CD4-positive, alpha-beta T cell treated with Interleukin-4 for 1 hour (primary cell): ENCODE data around the gene KIF11.

Experiments used
- DNase-seq, 2 donors: peaks; one replicate each; pipeline ENCODE4 v3.0.0-alpha.2; 2020 to 2022

Gene KIF11

DNA sequence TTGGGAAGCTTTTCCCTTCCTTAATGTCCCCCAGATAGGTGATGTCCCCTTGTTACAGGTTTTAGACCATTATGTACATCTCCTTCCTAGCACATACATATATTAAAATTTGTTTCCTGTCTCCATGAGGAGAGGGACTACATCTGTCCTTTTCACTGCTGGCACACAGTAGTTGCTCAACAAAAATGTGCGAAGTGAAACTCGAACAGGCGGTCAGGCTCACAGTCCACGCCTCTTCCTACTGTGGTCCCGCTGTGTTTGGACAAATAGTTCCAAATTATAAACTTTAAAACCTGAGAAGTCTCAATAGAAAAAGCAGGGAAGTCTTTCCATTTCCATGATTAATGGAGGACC is 95.6 kb downstream of the KIF11 start:
- DNase-seq: no peak

DNA sequence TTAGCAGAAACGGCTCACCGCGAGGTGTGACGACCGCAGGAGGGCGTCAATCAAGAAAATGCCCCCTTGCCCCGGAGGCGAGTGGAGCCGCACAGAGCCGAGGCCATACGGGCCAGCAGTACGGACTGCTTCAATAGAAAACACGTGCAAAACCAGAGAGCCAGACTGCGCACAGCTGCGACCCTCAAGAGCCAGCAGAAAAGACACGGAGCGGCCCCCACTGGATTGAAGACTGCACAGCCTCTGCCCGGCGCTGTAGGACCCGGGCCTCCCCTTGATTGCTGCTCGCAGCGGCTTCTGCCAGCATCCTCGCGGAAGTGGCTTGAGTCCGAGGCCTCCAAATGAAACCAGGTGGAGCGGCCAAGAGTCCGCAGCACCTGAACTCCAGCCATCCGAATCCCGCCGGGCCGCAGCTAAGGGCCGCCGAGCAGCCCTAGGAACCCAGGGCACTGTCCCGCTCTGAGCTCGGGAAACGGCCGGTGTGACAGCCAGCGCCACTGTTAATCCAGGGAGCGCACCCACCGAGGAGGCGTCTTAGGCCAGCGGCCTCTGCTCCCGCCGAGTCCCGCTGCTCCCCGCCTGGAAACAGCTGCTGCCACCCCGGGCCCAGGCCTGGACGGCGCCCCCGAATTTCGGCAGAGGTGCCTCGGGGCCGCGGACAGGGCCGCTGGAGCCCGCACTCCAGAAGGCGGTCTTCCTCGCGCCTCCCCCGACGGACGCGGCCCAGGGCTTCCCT is 96.2 kb downstream of the KIF11 start:
- peak in 1 of 2 donors; percentile 19 for DNase-seq

DNA sequence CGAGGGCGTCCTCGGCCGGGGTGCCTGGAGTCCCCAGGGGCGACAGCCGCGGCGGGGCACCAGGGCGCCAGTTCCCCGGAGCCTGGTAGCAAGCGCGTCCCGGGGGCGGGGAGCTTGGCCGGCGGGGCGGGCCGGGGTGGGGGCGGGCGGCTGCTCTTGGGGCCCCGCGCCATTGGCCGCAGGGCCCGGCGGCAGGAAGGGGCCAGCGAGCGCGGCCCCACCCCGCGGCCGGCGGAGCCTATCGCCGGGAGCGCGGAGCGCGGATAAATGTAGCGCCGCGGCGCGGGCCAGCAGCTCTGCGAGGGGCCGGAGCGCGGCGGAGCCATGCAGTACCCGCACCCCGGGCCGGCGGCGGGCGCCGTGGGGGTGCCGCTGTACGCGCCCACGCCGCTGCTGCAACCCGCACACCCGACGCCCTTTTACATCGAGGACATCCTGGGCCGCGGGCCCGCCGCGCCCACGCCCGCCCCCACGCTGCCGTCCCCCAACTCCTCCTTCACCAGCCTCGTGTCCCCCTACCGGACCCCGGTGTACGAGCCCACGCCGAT is 96.8 kb downstream of the KIF11 start, which contains the start of gene HHEX:
HHEX (plus strand) TSS at position 293 of the 548 bp plus-strand sequence; CDS start at position 325, 32 bp downstream.
- peak; percentile 44 to 72 for DNase-seq

DNA sequence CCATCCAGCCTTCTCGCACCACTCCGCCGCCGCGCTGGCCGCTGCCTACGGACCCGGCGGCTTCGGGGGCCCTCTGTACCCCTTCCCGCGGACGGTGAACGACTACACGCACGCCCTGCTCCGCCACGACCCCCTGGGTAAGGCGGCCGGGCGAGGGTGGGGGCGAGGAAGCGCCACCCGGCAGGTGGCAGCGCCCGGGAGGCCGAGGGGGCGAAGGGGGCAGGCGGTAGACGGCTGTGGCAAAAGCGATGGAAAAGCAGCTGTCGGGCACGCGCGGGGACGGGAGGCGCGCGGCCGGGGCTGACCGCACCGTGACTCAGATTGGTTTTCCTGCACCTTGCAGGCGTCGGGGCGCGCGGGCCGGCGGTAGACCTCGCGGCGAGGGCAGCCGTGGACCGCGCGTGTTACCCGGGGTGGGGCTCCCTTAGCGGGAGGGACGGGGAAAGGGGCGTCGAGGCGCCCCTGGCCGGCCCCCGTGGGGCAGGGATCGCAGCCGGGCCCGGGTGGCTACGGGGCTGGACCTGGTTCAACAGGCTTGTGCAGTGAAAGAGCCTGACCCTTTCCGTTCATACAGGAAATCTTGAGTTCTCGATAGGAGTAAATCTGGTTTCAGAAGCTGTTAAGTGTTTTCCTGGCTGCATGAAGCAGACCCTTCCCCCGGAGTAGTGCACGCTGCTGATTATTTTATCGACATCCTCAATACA is 97.4 kb downstream of the KIF11 start:
- peak; percentile 51 to 68 for DNase-seq

DNA sequence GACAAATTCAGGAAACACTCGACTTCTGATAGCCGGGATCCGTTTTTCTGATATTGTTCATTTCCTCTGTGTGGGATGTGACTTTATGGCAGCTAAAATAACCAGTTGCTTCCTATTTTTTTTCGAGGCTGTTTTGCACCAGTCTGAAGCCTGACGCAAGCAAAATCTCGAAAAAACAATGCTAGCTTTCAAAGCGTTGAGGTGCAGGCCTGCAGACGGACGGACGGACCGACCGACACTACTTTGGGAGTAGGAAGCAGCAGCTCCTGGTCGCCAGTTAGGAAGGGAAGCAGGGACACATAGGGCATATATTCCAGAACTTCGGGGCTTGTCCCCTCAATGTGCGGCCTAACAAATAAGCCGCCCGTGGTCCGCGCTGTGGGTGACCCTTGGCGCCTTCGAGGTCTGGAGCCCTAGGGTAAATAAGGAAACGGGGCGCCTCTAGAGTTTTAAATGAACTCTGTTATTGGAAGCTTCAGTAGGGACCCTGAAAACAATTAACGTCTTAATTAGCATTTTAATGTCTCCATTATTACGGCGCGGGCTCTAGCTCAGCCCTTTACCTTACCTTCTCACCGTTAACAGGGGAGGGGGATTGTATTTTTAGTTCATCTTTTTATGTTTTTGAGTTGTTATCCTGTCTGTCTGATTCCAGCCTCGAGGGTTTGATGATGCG is 98.1 kb downstream of the KIF11 start:
- DNase-seq: no peak

DNA sequence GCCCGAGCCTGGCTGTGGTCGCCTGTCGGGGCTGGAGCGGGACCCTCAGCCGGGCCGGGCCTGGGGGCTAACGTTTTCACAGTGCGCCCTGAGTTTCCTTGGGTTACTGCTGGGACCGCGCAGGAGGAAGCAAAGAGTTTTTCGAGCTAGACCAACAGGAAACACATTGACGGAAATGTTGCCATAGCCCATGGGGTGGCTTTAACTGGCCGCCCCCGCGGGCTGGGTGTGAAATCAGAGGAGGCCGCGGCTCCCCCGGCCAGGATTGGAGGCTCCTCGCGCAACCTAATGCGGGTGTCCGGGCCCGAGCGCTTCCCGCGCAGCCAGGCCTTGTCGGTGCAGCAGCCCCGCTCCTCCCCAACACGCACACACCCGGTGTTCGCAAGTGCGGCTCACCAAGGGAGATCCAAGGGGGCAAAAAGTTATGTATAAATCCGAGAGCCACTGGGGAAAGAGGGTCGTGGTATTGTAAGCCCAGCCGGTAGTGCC is 98.7 kb downstream of the KIF11 start:
- DNase-seq: peak in 1 of 2 donors; percentile 66

DNA sequence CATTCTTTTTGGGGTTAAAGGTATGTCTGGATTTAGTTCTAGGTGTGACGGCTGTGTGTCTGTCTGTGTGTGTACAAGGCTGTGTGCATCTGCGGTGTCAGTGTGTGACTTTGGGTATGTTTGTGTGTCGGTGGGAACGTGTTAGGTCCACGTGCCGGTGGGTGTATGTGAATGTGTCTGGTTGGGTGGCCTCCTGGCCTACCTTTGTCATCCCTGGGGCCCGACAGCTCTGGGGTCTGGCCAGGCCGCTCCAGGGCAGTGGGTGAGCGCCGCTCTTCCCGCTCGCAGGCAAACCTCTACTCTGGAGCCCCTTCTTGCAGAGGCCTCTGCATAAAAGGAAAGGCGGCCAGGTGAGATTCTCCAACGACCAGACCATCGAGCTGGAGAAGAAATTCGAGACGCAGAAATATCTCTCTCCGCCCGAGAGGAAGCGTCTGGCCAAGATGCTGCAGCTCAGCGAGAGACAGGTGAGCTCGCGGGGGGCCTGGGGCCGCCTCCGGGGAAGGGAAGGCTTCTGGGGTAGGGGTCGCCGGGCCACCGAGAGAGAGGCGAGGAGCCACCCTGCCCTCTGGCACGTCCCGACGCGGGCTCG is 99.2 kb downstream of the KIF11 start:
- DNase-seq: no peak

DNA sequence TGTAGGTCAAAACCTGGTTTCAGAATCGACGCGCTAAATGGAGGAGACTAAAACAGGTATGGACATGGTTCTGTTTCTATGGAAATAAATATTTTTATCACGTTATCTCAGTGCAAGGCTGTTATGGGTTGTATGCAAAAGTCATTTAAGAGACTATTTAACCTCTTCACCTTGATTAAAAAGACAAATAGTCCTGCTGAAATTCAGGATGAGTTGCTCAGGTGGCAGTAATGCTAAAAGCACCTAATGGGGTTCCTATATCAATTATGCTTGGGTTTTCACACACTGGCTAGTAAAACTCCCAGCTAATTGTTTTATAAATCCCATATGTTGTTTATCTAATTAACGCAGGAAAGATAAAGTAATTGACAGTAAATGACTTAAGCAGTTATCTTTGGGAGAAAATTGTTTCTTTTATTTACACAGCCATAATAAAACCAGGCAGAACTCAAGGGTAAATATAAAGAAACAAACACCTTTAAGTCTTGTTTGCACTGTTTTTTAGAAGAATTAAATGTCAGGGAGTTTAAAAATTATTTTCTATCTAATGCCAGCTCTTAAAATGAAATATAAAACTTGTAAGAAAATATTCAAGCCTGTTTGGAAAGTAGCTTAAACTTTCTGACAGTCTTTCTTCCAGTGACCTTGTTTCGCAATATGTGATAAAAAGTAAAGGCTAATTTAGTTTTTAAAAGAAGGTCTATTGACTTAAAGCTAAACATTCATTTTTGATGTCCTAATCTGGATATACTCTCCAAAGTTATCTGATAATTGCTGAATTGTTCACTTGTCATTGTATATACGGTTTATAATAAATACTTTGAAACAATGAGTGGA is 100.0 kb downstream of the KIF11 start:
- DNase-seq: no peak

DNA sequence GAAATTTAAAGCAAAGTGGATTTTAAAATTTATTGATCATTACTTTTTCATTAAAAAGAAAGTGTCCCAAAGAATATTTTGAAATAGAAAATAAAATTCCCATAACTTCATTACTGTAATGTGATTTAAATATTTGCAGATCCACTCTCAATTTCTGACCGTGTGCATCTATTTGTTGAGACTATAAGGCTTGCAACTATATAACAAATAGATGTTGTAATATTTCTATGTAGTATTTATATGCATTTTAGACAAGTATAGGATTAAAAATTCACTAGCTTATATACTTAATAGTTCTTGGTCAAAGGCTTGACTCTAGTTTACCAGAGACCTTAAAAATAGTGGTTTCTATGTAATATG is 100.6 kb downstream of the KIF11 start:
- no peak for DNase-seq

DNA sequence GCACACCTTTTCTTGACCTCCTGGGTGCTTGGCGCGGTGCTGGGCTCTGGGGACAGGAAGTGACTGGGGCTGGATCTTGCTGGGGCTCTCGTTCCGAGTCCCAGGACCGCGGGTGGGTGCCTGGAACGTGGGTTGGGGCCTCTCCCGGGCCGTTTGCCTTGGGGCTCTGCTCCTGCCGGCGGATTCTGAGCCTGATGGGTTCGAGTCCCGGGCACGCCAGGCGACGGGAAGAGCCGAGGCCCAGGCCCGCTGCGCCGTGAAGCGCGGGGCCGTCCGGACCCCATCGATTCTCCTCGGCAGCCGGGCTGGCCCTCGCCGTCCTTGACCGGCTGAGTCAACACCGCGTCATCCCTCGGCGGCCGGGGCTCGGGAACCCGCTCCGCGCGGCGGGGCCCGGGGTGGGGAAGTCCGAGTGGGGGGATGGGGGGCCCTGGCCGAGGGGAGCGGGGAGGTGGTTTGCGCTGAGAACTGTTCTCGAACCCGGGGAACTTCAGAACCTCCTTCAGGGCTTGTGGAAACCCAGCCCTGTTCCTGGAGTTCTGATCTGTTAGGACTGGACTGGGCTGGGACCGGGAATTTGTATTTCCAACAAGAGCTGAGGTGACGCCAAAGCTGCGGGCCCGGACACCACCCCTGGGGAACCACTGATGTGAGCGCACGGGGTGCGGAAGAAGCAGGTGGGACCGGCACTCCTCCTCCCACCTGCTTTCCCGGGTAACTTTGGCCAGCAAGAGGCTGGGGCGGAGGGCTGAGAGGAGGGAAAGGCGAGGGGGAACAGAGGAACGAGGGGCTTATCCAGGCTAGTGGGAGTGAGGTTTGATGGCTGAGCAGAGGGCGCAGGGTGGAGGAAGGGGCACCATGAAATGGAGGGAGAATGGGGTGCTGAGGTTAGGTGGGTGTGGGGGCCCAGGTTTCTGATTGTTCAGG is 103.0 kb downstream of the KIF11 start:
- DNase-seq: no peak

DNA sequence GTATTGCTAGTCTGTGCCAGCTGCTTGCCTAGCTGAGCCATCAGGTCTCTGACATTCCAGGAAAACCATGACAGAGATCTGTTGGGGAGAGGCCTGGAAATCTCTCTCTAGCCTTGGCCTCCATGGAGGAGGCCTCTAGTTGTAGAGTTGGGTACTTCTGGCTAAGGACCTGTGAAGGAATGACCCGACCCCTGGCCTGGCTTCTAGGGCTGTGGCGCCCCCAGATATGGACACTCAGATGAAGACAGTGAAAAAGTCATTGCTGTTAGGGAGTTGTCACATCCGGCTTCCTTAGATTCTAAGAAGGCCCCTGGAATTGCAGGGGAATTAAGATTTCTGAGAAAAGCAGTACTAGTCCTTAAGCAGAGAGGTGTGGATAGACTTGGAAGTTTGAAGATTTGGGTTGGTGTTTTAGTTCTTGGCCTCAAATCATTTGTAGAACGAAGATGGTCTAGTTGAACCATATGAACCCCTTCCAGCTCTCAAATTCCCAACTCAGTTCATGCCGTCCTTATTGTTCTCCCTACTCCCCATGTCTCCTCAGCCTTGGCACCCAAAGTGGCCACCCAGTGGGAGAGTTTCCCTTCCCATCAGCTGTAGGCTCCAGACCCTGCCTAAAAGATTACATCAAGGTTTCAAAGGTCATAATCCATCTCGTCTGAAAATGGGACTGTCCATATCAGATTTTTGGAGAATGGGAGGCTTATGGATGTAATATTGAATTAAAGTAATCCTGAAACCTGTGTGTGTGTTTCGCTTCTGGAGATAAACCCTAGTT is 103.9 kb downstream of the KIF11 start:
- DNase-seq: no peak

DNA sequence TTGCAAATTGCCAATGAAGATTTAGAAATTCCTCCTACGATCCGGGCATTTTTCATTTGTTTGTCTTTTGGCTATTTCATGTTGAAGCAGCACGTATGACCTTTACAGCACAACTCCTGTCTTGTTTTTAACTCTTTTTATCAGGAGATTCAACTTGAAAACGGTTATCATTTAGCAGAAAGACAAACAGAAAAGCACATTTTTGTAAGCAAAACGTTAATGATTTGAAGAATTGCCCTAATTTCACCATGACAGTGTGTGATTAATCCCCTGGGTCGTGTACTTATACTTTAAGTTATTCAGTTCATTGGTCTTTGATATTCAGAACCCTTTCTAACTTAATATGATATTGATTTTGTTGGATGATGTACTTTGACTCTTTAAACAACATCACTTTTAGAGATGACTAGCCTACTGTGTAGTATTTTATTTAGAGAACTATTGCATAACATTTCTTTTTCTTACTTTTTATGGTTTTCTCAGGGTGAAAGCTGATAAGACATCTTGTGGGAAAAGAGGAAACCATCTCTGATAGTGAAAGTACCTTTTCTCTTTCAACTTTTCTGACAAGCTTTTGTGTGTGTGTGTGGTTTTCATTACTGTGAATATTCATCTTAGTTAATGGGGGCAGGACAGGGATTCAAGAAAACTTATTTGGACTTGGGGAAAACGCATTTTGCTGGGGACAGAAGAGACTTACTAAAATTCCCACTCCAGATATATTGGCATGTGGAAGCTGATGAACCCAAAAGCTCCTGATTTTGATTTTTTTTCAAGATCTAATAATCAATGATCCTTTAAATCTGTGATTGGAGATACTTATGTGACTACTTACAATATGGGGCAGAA is 105.0 kb downstream of the KIF11 start:
- peak in 1 of 2 donors; percentile 24 for DNase-seq

DNA sequence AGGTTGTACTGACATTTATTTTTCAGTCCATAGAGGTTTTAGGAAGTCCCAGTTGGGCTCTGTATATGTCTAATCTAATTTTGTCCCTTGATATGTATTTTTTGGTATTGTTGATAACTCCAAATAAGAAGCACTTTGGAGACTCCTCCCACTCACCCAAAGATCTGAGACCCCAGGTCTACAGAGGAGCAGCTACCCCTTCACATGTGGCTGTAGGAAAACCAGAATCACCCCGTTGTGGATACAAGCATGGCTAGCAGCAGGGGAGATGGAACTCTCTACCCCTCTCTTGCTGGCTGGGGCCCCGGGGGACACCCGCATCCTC is 106.2 kb downstream of the KIF11 start:
- DNase-seq: no peak

DNA sequence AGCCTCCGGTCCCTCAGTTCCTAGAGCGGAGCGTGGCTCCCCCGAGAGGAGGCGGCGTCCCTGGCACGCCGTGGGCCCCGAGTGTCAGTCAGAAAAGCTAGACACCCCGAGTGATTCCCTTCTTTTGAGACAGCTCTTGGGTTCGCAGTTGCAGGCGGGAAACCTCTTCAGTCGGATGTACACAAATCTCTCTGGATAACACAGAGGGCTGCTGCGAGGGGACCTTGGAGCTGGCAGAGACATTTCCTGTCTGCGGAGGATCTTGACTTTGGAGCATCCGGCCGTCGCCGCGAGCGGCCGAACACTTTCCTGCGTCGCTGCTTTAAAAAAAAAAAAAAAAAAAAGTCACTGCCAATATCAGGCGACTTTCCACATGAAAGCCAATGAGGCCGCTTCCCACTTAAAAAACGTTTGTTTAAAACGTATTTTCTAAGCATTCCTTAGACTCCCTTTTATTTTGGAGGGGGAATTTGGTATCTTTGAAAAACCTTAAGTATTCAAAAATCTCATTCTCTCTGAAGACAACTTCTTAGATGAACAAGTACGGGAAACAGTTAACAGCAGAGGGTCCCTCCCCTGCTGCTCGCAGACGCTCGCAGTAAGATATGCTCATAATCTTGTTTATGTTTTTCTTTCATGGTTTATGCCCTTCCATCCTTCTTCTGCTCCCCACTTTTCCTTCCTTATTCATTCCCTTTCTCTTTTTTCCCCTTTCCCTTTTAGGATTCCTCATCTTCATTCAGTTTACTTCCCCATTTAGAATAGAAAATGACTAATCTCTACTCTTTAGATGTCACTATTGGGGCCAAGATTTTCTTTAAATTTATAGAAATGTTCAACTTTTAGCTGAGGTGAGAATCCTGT is 106.8 kb downstream of the KIF11 start:
- peak in 1 of 2 donors; percentile 25 for DNase-seq

DNA sequence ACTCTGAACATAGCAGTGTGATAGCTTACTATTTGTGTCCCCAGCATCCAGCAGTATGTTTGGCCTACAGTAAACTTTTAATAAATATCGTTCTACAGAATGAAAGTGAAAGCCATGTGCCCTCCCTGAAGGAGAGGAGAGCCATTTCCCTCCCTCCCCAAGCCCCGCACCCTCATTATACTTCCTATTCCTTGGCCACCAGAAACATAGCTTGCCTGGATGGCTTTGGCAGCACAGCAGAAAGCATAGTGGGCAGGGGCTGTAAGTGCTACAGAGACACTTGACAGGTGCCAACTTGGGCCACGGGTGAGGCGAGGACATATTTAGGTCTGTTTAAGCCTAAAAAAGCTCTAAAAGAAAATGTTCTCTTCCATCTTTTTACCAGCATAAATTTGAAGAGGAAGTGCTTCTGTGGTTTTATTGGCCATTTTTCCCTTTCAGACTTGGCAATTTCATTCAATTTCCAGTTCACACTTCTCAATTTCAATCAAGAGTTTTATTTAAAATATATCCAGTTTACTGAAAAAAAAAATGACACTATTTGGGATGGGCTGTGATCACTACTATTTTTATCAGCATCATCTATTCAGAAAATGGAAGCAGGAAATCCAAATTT is 109.5 kb downstream of the KIF11 start:
- no peak for DNase-seq
